ENCODE measurements around the gene SMIM22.

DNA sequence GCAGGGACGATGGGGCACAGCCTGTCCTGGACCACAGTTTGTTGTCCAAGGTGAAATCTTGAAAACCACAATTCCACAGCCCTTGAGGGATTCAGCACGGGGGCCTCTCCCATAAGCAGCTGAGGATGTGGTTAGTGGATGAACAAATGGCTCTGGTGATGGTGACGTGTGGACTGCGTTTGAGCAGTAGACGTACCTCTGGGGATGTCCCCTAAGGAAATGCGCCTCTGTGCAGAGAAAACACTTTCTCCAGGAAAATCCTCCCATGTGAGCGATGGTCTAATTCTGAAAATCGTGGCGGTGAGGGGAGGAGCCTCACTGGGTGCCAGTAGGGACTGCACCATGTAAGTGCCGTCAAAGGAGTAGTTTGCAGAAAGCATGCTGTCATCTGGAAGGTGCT is 4.3 kb upstream of the SMIM22 start:
- TF ChIP-seq, protein P1, sequence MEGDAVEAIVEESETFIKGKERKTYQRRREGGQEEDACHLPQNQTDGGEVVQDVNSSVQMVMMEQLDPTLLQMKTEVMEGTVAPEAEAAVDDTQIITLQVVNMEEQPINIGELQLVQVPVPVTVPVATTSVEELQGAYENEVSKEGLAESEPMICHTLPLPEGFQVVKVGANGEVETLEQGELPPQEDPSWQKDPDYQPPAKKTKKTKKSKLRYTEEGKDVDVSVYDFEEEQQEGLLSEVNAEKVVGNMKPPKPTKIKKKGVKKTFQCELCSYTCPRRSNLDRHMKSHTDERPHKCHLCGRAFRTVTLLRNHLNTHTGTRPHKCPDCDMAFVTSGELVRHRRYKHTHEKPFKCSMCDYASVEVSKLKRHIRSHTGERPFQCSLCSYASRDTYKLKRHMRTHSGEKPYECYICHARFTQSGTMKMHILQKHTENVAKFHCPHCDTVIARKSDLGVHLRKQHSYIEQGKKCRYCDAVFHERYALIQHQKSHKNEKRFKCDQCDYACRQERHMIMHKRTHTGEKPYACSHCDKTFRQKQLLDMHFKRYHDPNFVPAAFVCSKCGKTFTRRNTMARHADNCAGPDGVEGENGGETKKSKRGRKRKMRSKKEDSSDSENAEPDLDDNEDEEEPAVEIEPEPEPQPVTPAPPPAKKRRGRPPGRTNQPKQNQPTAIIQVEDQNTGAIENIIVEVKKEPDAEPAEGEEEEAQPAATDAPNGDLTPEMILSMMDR (IDR thresholded peaks at IDR 0.05): no peak
- no peak for TF ChIP-seq POLR2A (IDR thresholded peaks at IDR 0.05)
